OCI-M1 (cell line): ENCODE results near the gene CYTH1.
"Not testable (repeated sequence)": the region's sequence is repeated elsewhere in the genome, so short reads cannot be mapped to it uniquely, and the experiment has no call there.

Experiments
- DNase-seq: peaks from one replicate; lab custom pipeline; 2025; lab: John Stamatoyannopoulos, UW

Gene CYTH1

GRCh38 chr17:78759969-78760352, 22.1 kb downstream of the CYTH1 start:
- DNase-seq, result no peak

DNA sequence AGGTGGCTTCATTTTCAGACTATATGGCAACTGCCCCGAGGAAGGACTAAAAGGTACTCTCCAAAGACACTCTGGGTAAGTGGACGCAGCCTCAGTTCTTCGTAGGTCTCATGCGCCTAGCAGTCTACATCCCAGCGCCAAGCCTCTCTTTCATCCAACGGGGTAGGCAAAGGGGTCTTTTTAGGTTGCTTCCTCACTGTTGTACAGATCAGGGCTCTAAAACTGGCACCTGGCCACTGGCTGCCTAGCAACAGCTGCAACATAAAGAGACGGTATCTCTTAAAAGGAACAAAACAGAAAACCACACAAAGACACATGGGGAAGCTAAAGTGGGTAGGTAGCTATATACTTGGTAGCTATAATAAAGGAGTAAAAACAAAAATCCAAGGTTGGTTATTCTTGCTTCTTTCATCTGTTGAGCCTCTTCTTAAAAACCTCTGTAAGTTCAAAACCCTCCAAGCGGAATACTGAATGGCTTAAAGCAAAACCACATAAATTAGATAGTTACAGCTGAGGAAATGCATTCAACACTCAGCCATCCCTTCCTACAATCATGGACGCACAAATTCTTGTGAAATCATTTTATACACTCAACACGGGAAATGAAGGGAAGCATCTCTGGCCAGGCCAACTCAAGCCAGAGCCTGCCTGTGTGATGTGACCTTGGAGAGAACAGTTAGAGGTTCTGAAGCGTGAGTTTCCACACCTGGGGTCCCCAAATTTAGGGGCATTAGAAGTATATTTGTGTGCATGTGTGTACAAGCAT, 22.7 kb downstream of the CYTH1 start:
- peak; percentile 83 for DNase-seq

DNA sequence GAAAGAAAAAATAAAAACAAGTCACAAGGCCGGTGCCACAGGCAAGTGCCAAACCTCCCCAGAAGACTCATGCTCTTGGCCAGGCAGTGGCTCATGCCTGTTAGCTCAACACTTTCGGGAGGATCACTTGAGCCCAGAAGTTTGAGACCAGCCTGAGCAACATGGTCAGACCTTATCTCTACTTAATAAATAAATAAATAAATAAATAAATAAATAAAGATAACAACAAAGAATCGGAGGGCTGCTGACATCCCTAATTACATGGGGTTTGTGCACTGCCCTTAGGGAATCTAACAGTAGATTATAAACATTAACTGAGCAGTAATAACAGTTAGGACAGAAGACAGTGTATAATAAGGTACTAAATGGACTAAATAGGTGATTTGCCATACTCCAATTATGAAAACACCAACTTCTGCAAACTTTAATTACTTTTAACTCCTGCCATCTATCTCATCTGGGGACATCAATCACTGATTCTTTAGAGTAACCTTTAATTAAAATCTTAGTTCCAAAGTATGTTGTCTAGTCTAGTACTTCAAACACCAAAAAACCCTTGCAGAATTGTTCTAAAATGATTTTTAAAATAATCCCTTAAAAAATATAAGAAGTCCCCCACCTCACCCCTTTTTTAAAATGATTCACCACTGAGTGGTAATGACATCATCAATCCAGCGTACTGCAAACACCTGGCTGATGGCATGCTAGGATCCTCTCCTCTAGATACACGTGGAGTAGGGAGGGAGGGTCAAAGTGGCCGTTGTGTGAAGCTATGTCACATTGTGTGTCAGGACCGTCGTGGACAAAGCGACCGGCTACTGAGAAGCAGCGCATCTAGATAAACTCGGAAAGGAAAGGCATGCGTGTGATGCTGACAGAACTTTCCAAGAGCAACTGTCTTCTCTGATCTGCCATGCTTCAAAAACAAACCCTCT, 28.5 kb downstream of the CYTH1 start:
- DNase-seq, result no peak

GRCh38 chr17:78751447-78752161, 30.5 kb downstream of the CYTH1 start:
- DNase-seq, result no peak

GRCh38 chr17:78751000-78751399, 31.1 kb downstream of the CYTH1 start:
- DNase-seq, result not testable (repeated sequence)

DNA sequence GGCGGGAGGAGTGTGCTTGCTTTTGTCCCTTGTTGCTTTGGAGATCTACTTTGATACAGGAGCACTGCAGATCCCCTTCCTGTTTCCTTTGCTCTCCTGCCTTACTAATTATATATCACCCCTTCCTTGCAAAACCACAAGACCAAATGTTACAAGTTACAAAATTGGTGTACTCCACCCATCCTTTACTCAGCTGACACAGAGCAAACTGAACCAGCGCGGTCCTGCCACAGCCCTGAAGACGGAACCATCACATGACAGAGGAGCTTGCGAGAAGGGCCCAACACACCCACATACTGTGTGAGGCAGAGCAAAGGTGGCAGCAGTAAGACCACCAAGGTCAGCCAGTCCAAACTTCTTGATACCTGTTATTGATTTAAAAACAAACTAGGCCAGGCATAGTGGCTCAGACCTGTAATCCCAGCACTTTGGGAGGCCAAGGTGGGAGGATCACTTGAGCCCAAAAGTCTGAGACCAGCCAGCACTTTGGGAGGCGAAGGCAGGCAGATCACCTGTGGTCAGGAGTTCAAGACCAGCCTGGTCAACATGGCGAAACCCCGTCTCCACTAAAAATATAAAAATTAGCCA, 33.2 kb downstream of the CYTH1 start:
- peak; percentile 92 for DNase-seq

DNA sequence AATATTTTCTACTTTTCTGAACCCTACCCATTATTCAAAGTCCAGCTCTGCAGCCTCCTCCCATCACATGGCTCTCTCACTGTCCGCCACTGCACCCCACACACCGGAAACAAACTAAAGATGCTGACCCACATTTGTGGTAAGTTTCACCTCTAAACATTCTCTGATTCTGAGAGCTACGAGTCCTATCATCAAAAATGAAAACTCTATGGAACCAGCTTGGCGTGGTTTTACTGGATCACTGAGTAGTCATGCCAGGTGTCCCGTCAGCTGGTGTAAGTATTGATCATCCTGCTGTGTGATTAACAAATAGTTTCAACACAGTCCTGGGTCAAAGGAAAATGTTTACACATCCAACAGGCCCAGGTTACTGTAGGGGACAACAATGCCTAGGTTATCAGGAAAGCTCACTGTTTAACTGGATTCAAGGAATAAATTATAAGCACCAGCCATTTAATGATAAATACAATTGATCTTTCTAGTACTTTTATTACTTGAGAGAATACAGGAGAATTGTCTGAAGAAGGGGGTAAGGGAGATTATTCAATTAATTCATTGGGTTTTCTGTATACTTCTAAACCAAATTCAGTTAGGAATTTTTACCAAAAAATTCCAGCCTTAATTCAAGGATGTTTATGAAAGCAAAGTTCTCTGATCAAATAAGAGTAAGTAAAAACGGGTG, 33.9 kb downstream of the CYTH1 start:
- DNase-seq, result no peak

DNA sequence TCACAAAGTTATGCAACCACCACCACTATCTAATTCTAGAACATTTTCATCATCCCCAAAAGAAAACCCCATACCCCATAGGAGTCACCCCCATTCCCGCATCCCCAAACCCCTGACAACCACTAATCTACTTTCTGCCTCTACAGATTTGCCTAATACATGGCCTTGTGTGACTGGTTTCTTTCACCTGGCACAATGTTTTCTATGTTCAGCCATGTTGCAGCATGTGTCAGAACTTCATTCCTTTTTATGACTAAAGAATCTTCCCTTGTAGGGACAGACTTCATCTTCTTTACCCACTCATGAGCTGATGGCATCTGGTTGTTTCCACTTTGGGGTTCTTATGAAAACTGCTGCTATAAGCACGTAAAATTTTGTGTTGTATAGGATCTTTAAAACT, 34.6 kb downstream of the CYTH1 start:
- DNase-seq, result no peak

DNA sequence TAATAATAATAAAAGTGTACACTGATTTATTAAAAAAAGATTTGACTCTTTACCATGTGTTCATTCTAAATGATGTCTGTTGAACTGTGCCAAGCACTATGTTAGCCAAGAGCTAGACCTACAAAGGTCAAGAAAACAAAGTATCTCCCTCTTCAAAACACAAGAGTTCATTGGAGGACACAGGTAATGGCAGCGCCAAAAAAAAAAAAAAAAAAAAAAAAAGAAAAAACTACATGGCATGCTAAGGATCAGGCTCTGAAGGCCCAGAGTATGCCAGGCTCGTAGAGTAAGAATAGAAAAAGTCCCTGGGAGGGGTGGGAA, 35.2 kb downstream of the CYTH1 start:
- DNase-seq, result no peak

DNA sequence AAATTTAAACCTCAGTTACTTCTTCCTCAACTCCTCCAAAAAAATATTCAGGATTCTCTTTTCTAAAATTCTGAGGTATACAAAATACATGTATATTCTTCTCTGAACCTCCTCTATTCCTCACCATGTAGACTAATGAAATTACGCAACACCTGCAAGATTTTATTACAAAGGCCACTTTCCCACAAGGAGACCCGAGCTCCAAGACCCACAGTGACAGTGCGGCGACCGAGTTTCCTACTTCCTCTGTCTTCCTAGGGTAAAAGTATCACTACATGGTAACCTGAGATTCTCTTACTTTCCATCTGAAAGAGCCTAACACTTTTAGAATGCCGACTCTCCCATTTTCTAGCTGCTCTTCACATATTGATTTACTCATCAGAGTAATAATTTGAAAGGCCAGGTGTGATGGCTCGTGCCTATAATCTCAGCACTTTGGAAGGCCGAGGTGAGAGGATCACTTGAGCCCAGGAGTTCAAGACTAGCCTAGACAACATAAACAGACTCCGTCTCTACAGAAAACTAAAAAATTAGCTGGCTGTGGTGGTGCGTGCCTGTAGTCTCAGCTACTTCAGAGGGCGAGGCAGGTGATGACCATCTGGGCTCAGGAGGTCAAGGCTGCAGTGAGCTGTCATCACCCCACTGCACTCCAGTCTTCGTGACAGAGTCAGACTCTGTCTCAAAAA, 35.7 kb downstream of the CYTH1 start:
- DNase-seq, result no peak

- peak; percentile 63 for DNase-seq
These were observed 36.5 kb downstream of the CYTH1 start for GRCh38 chr17:78745407-78746088.

- DNase-seq, result no peak
These were observed 39.2 kb downstream of the CYTH1 start for GRCh38 chr17:78742901-78743300.

DNA sequence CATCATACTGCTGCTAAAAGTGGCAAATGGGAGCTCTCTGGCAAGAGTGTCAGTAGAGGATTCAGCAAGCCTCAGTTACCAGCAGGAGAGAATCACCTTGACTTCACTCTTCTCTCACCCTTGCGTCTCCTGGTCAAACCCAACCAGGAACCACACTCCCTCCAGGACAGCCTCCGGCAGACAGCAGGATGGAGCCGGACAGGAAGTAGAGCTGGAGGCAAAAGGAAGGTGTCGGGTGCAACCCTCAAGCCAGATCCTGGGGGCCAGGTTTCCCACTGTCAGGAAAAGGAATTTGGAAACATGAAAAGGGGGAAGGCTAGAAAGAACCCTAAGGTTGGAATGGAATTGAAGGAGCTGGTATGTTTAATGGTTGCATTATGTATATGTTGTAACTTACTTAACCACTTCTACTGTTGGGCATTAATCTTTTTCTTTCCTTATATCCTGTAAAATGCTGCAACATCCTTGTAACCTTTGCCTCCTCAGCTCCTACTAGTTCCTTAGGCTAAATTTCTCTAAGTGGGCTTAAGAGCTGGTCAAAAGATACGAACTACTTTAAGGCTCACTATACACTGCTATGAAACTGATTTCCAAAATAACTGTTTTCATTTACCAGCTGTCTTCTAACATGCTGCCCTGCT, 40.3 kb downstream of the CYTH1 start:
- no peak for DNase-seq

DNA sequence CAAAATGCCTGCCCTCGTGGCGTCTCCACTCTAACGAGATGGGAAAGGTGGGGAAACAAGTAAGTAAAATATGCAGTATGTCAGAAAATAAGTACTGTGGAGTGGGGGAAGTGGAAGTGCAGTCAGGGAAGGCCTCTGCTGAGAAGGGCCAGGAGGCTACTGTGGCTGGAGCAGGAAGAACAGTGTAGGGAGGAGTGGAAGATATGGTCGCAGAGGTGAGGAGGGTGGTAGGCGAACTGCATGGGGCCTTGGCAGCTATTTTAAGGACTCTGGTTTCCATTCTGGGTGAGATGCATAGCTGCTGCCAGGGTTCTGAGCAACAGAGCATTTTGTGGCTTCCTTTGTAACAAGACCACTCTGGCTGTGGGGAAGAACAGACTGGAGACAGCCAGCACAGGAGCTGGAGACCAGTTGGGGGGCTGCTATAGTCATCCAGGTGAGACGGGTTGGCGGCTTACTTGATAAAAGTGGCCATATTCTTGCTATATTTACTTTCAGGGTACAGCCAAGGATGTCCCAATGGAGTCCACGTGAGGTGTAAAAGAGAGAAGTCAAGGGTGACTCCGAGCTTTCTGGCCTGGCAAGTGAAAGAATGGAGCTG, 42.6 kb downstream of the CYTH1 start:
- no peak for DNase-seq

- no peak for DNase-seq
These were observed 43.4 kb downstream of the CYTH1 start for GRCh38 chr17:78738698-78739097.

- no peak for DNase-seq
These were observed 43.8 kb downstream of the CYTH1 start for GRCh38 chr17:78738278-78738677.

DNA sequence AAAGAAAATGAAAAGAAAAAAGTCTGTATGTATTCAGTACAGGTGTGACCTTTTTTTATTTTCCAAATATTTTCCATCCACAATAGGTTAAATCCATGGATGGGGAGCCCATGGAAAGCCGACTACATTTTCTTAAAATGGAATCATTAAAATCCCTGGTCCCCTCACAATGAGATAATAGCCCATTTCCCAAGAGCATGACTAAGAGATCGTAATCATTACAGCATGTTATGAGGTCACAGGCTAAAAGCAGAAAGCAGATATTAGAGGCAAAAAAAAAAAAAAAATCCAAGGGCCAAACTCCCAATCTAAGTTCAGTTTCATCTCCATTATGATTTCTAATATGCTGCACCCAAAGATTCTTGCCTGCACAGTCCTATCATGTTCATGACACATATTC, 44.7 kb downstream of the CYTH1 start:
- DNase-seq, result peak; percentile 74

DNA sequence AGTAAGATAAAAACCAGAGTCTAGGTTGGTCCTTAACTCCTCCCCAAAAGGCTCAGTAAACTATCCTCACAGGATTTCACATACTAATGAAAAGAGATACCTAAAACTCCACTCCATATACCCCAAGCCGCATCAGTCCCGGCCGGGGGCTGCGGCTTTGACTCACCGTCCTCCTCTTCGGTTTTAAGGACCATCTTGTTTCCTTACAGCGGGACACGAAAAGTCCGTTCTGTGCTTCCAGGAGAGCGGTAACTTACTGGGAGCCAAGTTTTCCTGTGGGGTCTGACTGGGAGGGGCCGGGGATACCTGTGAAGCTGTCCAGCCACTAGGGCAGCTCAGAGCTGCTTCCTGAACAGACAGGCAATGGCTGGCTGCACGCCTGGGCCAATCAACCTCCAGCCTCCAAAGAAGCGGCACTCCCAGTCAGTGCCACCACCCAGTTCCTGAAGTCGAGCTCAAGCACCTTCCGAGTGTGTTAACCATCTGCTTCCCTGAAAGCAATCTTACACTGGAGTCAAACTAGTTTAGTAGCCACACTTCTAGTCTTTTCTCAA, 45.5 kb downstream of the CYTH1 start:
- DNase-seq, result peak; percentile 66

DNA sequence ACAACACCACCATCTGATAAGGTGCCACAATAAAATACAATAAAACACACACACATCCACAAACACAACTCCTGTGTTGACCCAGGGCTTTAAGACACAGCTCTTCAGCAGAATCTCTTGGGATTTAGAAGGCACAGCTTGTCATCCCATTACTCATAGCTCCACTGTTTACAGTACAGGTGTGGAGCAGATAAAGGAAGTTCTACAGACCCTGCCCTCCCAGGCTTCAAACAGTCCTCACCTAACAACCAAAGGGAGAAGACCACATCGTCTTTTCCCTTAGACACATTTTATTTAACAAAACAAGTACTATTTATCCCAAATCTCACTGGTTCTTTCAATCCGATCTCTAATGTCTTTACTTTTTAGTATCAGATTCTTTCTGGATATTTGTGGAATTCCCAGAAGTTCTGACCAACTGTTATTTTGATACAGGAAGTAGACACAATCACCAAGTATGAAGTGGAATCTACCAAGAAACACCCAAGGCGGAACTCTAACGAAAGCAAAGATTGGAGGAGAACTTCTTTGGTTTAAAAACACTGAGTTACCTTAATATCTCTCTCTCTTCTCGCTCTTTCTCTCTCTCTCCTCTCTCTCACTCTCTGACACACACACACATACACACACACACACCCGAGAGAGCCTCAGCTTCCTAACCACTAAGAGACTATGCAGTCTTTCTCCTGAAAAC, 46.1 kb downstream of the CYTH1 start:
- peak; percentile 45 for DNase-seq
